Measurements from ENCODE around the gene GET4.
A peak's percentile ranks its signal among the peaks of the same experiment; 100 is the strongest.
"Not testable (repeated sequence)": the region's sequence is repeated elsewhere in the genome, so short reads cannot be mapped to it uniquely, and the experiment has no call there.

Gene GET4

GRCh38 chr7:931871-932650 lies 55.7 kb downstream of the GET4 start:
- DNase-seq, result no peak

GRCh38 chr7:932651-932975 lies 56.3 kb downstream of the GET4 start:
- DNase-seq, result no peak

- no peak for DNase-seq
Observed at GRCh38 chr7:934469-935163, 58.3 kb downstream of the GET4 start.

DNA sequence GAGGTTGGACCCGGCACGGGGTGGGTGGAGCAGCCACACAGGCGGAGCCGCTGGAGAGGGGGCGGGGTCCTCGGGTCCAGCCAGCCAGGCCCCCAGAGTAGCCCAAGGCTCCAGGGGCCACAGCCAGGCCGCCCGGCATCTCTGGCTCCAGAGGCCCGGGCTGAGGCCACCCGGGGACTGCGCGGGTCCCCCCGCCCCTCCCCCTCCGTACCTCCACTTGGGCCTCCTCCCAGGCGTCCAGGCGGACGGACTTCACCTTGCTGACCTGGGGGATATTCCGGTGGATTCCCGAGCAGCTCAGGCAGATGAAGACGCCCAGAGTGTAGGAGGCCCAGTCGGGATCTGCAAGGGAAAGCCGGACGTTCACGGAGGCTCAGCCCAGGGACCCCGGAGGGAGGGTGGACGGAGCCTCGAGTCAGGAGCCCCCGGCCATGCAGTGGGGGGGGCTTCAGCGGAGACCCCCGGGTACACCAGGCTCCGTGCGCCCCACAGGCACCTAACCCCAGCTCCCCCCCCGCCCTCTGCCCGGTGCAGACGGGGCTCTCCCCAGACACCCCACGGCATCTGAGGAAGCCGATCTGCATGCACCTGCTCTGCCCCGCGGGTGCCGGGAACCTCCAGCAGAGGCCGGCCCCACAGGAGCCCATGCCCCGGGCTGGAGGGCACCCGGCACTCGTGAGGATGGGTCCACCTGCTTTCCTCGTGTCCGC lies 59.0 kb downstream of the GET4 start:
- no peak for DNase-seq

DNA sequence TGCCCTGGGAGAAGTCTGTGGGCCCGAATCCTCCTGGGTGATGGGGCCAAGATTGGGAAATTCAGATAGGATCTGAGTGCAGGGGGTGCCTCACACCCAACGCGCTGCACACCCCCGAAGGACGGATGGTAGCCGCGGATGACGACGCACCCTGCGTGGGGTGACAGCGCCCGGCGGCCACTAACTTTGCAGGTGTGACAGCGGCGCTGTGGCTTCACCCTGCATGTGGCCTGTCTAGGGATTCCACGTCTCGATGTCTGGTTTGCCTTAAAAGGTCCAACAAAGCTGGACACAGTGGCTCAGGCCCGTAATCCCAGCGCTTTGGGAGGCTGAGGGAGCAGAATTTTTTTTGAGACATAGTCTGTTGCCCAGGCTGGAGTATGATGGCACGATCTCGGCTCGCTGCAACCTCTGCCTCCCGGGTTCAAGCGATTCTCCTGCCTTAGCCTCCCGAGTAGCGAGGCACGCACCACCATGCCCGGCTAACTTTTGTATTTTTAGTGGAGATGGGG lies 59.6 kb downstream of the GET4 start:
- DNase-seq, result no peak

DNA sequence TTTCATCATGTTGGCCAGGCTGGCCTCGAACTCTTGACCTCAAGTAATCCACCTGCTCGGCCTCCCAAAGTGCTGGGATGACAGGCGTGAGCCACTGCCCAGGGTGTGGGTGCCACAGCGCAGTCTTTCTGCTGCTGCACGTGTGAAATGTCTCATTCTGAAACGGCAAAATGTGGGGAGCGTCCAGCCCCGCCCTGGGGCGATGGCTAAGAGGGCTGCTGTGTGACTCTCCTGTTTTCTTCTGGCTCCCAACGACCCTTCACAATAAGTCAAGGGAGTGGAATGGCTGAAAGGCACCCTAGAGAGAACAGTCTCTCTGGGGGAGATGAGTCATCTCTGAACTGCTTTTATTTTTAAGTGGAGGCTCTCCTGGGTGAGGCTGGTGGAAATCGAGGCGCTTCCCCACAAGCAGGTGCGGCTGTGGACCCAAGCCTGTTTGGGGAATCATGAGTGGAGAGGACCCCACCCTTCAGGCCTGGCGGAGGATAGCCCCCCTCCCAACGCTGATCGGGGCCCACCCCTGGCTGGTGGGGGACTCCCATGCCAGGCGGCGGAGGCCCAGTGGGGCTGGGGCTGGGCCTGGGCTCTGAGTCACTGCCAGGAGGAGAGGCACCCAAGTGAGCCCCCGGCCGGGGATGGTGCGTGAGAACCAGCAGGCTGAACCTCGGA lies 60.2 kb downstream of the GET4 start:
- no peak for DNase-seq

- DNase-seq, result no peak
Observed at GRCh38 chr7:937856-938484, 61.6 kb downstream of the GET4 start.

DNA sequence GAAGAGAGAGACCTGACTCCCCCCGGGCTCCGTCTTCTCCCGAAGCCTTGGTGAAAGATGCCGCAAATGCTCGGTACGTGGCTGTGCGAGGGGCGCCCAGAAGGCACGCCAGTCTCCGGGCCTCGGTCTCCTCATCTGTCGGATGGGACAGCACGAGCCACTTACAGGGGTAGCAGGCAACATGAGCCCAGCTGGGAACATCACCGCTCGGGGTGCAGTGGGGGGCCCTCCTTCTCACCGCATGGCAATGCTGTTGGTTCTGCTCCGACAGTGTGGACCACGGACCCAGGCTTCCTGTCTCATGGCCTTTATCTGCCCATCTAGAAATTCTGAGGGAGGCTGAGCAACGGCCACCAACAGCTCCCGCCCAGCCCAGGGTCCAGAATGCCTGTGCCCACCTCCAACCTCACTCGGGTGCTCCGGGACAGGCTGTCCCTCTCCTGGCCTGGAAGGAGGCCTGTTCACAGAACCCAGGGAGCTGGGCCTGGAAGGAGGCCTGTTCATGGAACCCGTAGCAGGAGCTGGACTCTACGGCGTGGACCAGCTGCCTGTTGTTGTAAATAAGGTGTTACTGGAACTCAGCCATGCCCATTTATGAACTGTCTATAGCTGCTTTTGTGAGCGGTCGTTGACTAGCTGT lies 62.3 kb downstream of the GET4 start:
- no peak for DNase-seq

DNA sequence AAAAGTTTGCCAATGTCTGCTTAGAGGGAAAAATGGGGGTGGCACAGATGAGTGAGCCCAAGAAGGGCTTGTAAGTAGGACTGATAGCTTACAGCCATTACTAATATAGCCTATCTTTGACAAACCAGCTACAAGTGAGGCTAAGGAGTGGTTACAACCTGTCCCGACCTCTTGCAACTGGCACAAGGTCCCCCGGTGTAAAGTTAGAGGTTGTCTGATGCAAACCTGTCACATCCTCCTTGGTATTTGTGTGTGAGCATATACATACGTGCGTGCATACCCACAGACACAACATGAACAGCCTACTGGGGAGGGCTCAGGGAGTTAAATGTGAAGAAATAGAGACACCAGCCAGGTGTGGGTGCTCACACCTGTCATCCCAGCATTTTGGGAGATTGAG lies 63.5 kb downstream of the GET4 start:
- DNase-seq, result no peak

DNA sequence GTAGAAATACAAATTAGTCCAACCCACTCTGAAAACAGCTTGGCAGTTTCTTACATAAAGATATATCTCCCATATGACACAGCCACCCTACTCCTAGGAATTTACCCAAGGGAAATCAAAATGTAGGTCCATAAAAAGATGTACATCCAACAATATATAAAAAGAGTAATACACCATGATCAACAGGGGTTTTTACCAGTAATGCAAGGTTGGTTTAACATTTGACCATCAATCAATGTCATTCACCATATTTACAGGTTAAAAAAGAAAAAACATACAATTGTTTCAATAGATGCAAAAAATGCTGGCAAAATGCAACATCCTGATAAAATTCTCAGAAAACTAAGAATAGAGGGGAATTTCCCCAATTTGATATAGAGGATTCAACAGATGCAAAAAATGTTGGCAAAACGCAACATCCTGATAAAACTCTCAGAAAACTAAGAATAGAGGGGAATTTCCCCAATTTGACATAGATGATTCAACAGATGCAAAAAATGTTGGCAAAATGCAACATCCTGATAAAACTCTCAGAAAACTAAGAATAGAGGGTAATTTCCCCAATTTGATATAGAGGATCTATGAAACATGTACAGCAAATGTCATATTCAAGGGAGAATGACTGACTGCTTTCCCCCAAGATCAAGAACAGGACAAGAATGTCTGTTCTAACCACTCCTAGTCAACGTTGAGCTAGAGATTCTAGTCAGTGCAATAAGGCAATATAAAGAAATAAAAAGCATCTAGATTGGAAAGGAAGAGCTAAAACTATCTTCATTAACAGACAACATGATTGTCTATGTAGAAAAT lies 64.5 kb downstream of the GET4 start:
- peak; percentile 93 to 96 for DNase-seq

DNA sequence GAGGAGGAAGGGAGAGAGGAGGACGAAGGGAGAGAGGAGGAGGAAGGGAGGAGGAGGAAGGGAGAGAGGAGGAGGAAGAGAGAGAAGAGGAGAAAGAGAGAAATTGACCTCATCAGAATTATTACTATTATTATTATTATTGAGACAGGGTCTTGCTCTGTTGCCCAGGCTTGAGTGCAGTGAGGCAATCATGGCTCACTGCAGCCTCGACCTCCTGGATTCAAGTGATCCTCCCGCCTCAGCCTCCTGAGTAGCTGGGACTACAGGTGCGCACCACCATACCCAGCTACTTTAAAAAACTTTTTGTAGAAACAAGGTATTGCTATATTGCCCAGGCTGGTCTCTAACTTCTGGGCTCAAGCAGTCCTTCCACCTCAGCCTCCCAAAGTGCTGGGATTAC lies 67.4 kb downstream of the GET4 start:
- DNase-seq, result not testable (repeated sequence)

- no peak for DNase-seq
Observed at GRCh38 chr7:944744-945143, 68.4 kb downstream of the GET4 start.

DNA sequence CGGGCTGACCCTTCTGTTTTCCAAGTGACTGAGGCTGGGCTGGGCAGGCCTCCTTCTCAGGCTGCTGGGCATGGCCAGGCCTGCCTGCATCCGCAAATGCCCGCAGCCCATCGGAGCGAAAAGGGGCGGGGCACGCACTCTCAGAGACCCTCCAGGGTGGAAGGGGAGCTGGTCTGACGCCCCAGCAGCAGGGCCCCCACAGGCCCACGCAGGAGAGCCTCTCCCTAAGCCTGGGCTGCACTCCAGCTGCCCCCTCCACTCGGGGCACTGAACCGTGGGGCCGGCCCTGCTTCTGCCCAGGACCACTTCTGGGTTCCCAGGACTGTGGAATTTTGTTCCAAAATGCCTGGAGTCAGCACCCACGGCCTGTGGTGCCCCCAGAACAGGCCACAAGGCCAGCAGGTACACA lies 68.8 kb downstream of the GET4 start:
- no peak for DNase-seq

DNA sequence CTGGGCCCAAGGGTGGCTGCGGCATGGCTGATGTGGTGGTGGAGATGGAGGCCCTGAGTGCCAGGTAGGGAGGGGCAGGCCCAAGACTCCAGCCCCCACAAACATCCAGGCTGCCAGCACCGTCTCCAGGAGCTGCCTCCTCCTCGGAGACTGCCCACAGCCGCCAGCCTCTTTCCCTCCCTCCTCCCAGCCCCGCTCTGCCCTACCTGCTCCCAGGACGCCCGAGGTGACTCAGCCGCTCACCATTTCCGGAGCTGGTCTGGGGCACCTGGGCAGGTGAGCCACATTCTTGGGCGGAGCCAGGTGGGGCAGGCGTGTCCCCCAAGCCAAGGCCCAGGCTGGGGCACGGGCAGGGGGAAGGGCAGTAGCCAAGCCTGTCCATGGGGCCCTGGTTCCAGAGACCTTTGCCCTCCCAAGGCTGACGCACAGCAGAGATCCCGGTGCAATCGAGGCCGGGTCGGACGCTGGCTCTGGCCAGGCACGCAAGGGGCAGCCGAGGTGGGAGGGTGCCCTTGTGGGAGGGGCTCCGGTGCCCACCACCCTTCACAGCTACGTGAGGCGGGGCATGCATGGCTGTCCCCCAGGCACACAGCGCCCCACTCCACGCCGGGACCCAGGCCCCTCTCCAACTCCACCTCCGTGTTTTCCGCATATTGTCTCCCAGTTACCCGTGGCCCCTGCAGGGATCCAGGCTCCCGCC lies 69.4 kb downstream of the GET4 start:
- DNase-seq, result no peak
